Panc1 (cell line): ENCODE data around the gene BTD.

Experiments
- CTCF ChIP-seq: fragments of 450-650 bp; IDR thresholded peaks from 2 replicates; pipeline ENCODE4 v1.5.1; 2017; ENCODE audit warnings: mild to moderate bottlenecking
- POLR2AphosphoS5 ChIP-seq: IDR thresholded peaks from 2 replicates; pipeline ENCODE4 v1.6.1; 2012; ENCODE audit warnings: mild to moderate bottlenecking, low read depth, low read length, moderate library complexity
- TCF7L2 ChIP-seq: IDR thresholded peaks from 2 replicates; pipeline ENCODE4 v1.6.1; 2011; ENCODE audit warnings: mild to moderate bottlenecking, low read depth, low read length, inconsistent platforms

GRCh38 chr3:15656342-15656741 lies 54.8 kb downstream of the BTD start:
- TF ChIP-seq POLR2AphosphoS5, result no peak
- no peak for TF ChIP-seq CTCF
- no peak for TF ChIP-seq TCF7L2
